HG03439 (cell line): ENCODE data around the gene TYK2.
A peak's percentile ranks its signal among the peaks of the same experiment; 100 is the strongest.
"Not testable (repeated sequence)": the region's sequence is repeated elsewhere in the genome, so short reads cannot be mapped to it uniquely, and the experiment has no call there.

Experiments
- ATAC-seq: cut with Tn5 transposase; IDR thresholded peaks from one replicate; pipeline ENCODE4 v1.9.1; 2021; ENCODE audit warnings: mild to moderate bottlenecking, moderate library complexity; ENCODE audit not compliant: unreplicated experiment

Gene TYK2

DNA sequence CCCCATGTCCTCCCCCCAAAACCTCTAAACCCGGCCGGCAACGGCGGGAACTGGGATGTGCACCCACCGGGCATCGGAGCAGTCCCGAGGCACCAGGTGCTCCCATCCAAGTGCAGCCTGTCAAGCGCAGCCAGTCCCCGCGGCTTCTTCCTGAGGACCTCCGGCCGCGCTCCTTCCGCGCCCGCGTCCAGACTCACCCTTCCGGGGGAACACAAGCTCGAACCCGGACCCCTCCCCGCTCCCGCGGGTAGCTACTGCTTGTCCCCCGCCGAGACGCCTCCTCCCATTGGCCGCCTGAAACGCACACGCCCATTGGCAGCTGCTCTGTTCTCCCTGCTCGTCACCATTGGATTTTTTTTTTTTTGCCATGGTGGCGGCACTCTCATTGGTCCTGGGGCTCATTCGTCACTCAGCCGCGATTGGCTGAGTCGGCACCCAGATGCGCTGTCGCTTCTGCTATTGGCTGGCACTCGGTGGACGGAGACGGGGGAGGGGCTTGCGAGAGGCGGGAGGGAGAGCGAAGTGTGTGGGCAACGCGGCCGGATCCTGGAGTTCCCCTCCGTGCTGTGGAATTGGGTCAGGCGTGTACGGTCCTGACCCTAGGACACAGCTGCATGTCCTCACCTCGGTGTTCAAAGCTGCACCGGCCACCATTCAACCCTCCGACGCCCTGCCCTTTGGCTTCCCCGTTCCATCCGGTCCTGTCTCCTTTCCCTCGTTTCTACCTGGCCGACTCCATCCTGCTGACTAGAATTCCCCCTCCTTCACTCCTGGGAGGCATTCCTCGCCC lies at the start of gene TYK2:
TSS of gene TYK2 (minus strand) at position 260 of the 790 bp plus-strand sequence. CDS start 2,166 bp downstream, outside the sequence.
- peak; percentile 89 for ATAC-seq

- ATAC-seq, result no peak
Measured at GRCh38 chr19:10428996-10429381, 48.6 kb upstream of the TYK2 start.

DNA sequence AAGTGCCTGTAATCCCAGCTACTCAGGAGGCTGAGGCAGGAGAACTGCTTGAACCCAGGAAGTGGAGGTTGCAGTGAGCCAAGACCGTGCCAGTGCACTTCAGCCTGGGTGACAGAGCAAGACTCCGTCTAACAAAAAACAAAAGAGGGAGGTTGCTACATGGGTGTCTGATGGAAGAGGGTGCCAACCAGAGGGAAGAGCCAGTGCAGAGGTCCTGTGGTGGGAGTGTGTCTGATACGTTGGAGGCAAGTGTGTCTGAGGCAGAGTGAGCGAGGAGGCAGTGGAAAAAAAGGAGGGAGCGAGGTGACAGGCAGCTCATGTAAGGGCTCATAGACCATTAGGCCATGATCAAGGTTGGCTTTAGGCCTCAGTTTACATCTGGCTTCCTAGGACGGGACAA lies 46.8 kb upstream of the TYK2 start:
- no peak for ATAC-seq

DNA sequence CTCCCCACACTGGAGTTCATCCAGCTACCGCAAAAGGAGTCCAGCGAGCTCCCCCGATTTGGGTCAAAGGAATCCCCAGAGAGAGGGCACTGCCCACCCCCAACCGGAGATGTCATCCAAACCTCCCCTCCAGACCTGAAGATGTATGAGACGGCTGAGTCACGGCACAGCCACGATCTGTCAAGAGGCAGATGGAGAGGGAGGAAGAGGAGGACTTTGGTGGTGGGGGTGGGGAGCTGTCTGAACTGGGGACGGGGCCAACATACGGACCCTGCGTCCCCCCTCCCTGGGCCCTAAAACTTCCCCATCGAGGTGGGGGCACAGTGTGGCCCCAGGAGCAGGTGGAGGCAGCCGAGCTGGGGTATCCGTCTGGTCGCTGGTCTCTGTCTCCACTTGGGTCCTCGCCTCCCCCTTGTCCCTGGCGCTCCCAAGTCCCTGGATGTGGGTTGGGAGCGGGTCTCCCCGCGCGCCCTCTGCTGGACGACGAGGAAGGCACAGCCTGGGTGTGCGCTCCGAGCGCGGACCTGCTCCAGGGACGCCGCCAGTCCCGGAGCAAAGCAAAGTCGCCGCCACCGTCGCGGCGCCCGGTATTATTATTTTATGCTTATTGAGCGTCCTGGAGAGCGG lies 43.8 kb upstream of the TYK2 start:
- ATAC-seq, result peak; percentile 26

GRCh38 chr19:10422846-10423245 lies 42.5 kb upstream of the TYK2 start:
- ATAC-seq, result no peak

DNA sequence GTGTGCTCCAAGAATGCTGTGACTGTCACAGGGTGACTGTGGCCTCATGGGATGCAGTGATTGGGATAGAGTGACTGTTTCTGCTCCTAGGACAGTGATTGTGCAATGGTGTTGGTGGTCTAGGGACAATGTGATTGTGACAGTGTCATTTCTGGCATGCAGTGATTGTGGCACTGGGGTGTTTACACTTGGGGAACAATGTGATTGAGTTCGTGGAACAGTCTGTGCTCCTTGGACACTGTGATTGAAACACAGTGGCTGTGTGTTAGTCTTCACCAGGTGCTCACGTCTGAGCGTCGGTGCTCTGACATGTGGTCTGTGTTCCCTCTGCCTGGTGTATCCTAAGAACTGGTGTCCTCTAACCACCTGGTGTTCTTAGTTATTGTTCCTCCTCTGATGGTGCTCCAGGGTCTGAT lies 41.7 kb upstream of the TYK2 start:
- no peak for ATAC-seq

DNA sequence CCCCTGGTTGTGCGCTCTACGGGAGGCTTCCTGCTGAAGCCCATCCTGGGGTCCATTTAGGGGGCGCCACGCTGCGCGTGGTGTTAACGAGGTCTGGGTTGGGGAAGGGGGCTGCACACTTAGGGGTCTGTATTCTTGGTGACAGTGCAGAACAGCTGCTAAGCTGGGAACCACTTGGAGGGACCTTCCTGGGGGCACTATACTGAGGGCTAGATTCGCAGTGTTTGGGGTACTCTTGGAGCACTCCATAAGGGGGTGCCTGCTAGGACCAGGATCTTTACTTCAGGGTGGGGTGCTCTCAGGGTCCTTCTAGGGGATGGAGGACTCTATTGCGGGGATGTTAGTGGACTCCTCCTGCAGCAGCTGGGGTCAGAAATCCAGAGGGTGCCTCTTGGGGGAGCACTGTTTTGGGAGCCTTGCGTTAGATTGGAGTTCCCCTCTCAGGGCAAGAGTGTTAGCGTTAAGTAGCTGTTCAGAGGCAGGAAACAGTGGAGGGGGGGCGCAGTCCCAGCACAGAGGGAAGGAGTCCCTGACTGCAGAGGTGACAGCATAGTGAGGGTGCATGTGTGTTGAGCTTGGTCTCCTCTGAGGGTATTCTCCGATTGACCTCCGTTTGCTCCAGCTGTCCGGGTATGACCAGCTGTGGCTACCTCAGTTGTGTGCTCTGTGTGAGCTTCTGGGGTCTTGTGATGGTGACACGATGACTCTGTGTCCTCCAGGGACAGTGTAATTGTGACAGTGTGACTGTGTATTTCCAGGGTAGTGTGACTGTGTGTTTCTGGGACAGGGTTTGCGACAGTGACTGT lies 41.1 kb upstream of the TYK2 start:
- ATAC-seq, result no peak

DNA sequence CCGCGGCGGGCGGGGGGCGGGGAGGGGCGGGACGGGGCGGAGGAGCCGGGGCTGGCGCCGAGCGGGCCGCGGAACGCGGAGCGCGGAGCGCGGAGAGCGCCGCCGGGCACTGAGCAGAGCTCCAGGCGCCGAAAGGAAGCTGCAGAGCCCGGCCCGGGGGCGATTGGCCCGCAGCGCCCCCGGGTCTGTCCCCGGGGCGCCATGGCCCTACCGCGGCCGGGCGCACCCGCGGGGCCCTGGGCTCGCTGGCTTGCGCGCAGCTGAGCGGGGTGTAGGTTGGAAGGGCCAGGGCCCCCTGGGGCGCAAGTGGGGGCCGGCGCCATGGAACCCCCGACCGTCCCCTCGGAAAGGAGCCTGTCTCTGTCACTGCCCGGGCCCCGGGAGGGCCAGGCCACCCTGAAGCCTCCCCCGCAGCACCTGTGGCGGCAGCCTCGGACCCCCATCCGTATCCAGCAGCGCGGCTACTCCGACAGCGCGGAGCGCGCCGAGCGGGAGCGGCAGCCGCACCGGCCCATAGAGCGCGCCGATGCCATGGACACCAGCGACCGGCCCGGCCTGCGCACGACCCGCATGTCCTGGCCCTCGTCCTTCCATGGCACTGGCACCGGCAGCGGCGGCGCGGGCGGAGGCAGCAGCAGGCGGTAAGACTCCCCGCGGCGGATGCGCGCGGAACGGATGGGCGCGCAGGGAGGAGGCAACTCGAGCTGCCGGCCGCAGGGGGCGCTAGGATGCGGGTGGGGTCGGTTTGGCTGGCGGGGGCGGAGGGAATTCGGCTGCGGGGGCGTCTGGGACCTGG lies 40.3 kb upstream of the TYK2 start, which contains the start of gene PDE4A:
TSS of gene PDE4A (plus strand) at position 95 of the 796 bp plus-strand sequence. CDS start at position 322, 227 bp downstream.
- ATAC-seq, result no peak

GRCh38 chr19:10419646-10420443 lies 39.5 kb upstream of the TYK2 start:
- no peak for ATAC-seq

GRCh38 chr19:10419200-10419645 lies 38.9 kb upstream of the TYK2 start:
- ATAC-seq, result no peak

- no peak for ATAC-seq
Measured at GRCh38 chr19:10418485-10419199, 38.3 kb upstream of the TYK2 start.

DNA sequence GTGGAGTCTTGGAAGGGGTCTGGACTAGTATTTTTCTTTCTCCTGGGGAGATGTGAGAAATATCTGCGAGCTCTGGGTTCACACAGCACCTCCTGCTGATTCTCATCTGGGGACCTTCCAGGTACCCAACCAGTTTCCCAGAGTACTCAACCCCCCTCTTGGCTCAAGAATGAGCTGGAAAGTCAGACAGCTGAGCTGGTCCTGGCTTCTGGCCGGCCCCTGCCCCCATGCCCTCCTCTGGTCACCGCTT lies 37.8 kb upstream of the TYK2 start:
- ATAC-seq, result no peak

GRCh38 chr19:10417541-10418234 lies 37.3 kb upstream of the TYK2 start:
- ATAC-seq, result no peak

DNA sequence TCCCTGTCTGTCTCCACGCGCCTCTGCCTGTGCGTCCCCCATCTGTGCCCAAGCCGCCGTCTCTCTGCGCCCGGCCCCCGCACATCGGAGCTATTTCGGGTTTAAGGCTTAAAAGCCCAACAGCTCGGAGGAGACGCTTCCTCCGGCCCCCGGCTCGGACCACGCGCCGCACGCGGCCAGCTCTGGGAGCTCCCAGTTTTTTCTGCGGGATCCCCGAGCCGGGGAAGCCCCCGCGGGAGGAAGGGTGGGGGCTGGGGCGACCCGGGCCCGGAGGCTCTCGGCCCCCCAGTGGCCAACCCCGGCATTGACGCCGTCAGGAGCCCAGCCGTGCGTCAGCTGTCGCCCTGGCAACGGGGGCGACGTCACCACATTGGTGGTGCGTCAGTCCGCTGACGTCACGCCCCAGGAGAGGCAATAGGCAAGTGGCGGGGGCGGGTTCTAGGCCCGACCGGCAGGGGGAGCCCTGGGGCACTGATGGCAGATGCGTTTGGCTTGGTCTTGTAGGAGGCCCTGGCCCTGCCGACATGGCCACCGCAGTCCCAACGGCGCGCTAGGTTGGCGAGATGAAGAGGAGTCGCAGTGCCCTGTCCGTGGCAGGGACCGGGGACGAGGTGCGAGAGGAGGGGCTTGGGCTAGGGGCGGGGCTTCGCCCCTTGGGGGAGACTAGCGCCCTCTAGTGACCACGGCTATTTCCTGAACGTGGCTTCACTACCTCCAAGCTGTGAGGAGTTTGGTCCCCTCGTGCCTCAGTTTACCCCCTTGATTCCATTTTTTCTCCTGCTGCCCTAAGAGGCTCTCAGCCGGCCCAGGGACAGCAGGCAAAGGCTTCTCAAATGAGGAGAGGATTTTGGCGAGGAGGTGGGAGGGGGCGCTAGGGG lies 36.2 kb upstream of the TYK2 start:
- ATAC-seq, result peak; percentile 51

DNA sequence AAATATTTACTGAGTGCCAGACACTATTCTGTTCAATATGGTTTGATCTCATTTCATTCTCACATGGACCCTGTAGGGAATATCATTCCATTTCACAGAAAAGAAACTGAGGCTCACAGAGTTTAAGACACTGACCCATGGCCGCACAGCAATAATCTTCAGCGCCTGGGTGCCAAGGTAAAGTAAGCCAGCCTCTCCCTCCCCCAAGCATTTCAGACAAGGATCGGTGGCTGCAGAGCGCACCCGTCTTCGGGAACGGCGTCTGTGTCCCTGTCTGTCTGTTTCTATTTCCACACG lies 35.7 kb upstream of the TYK2 start:
- no peak for ATAC-seq

DNA sequence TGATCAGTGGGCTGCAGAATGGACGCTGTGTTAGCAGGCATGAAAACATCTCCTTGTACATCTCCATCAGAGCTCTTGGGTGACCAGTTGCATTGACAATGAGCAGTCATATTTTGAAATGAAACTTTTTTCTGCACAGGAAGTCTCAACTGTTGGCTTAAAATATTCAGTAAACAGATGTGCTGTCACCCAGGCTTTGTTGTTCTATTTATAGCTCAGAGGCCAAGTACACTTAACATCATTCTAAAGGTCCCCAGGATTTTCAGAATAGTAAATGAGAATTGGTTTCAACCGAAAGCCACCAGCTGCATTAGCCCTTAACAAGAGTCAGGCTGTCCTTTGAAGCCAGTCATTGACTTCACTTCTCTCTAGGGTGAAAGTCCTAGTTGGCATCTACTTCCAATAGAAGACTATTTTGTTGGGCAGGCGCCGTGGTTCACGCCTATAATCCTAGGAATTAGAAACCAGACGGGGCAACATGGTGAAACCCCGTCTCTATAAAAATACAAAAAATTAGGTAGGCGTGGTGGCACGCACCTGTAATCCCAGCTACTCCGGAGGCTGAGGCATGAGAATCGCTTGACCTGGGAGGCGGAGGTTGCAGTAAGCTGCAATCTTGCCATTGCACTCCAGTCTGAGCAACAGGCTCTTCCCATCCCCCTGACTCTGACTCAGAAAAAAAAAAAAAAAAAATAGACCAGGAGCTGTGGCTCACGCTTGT lies 32.0 kb upstream of the TYK2 start:
- peak; percentile 41 for ATAC-seq

- not testable (repeated sequence) for ATAC-seq
Measured at GRCh38 chr19:10411224-10411623, 30.9 kb upstream of the TYK2 start.
